ENCODE measurements around the gene TMEM176B.
"Not testable (repeated sequence)": the region's sequence is repeated elsewhere in the genome, so short reads cannot be mapped to it uniquely, and the experiment has no call there.

Gene TMEM176B

GRCh38 chr7:150820578-150821198, 20.5 kb upstream of the TMEM176B start:
- no peak for DNase-seq

GRCh38 chr7:150820148-150820547, 20.0 kb upstream of the TMEM176B start:
- no peak for DNase-seq

GRCh38 chr7:150818971-150819370, 18.8 kb upstream of the TMEM176B start:
- DNase-seq, result no peak

- no peak for DNase-seq
Observed at GRCh38 chr7:150814328-150815001, 14.3 kb upstream of the TMEM176B start.

- not testable (repeated sequence) for DNase-seq
Observed at GRCh38 chr7:150807616-150808438, 7.7 kb upstream of the TMEM176B start.

GRCh38 chr7:150806863-150807262, 6.7 kb upstream of the TMEM176B start:
- no peak for DNase-seq

- no peak for DNase-seq
Observed at GRCh38 chr7:150806454-150806853, 6.3 kb upstream of the TMEM176B start.

GRCh38 chr7:150805864-150806263, 5.7 kb upstream of the TMEM176B start:
- no peak for DNase-seq

GRCh38 chr7:150804802-150805201, 4.6 kb upstream of the TMEM176B start:
- no peak for DNase-seq

GRCh38 chr7:150803161-150803860, 3.1 kb upstream of the TMEM176B start:
- no peak for DNase-seq

- DNase-seq, result no peak
Observed at GRCh38 chr7:150801946-150802771, 2.0 kb upstream of the TMEM176B start.

- no peak for DNase-seq
Observed at GRCh38 chr7:150801242-150801945, 1.2 kb upstream of the TMEM176B start.

GRCh38 chr7:150800581-150801241, 547 bp upstream of the TMEM176B start, which contains the start of gene TMEM176A:
Gene TMEM176A (plus strand): TSS chr7:150800769. CDS start chr7:150801551, 782 bp downstream.
- no peak for DNase-seq

- no peak for DNase-seq
Observed at GRCh38 chr7:150799156-150799555, 1.0 kb downstream of the TMEM176B start.

- no peak for DNase-seq
Observed at GRCh38 chr7:150797661-150798060, 2.5 kb downstream of the TMEM176B start.

- DNase-seq, result no peak
Observed at GRCh38 chr7:150793569-150794238, 6.5 kb downstream of the TMEM176B start.

- no peak for DNase-seq
Observed at GRCh38 chr7:150791746-150792452, 8.3 kb downstream of the TMEM176B start.

- no peak for DNase-seq
Observed at GRCh38 chr7:150791304-150791703, 8.9 kb downstream of the TMEM176B start.

- no peak for DNase-seq
Observed at GRCh38 chr7:150790416-150791075, 9.6 kb downstream of the TMEM176B start.
